NCI-H748 treated with DMSO at 0.1 percent for 48 hours (cell line): ENCODE measurements around the gene STARD5.
"Not testable (repeated sequence)": the region's sequence is repeated elsewhere in the genome, so short reads cannot be mapped to it uniquely, and the experiment has no call there.

Source experiments
- DNase-seq: peaks from one replicate; lab custom pipeline; 2025; lab: John Stamatoyannopoulos, UW

The STARD5 gene

GRCh38 chr15:81323944-81324881, at the start of gene STARD5:
Gene STARD5 (minus strand): TSS chr15:81324141. CDS start chr15:81324099, 42 bp downstream.
- DNase-seq, result peak; percentile 90

GRCh38 chr15:81373176-81373575, 49.2 kb upstream of the STARD5 start:
- no peak for DNase-seq

- no peak for DNase-seq
Observed at GRCh38 chr15:81372575-81372974, 48.6 kb upstream of the STARD5 start.

- DNase-seq, result no peak
Observed at GRCh38 chr15:81363718-81364500, 40.0 kb upstream of the STARD5 start.

- DNase-seq, result no peak
Observed at GRCh38 chr15:81363276-81363675, 39.3 kb upstream of the STARD5 start.

GRCh38 chr15:81362790-81363189, 38.8 kb upstream of the STARD5 start:
- DNase-seq, result no peak

GRCh38 chr15:81361891-81362290, 38.0 kb upstream of the STARD5 start:
- DNase-seq, result no peak

GRCh38 chr15:81360491-81360890, 36.5 kb upstream of the STARD5 start:
- no peak for DNase-seq

GRCh38 chr15:81358248-81358647, 34.3 kb upstream of the STARD5 start:
- DNase-seq, result no peak

GRCh38 chr15:81357180-81357686, 33.3 kb upstream of the STARD5 start:
- no peak for DNase-seq

GRCh38 chr15:81356252-81356651, 32.3 kb upstream of the STARD5 start:
- no peak for DNase-seq

GRCh38 chr15:81351651-81352050, 27.7 kb upstream of the STARD5 start:
- no peak for DNase-seq

GRCh38 chr15:81349271-81349670, 25.3 kb upstream of the STARD5 start:
- no peak for DNase-seq

GRCh38 chr15:81348691-81349090, 24.8 kb upstream of the STARD5 start:
- not testable (repeated sequence) for DNase-seq

GRCh38 chr15:81347910-81348309, 24.0 kb upstream of the STARD5 start:
- DNase-seq, result no peak

GRCh38 chr15:81346611-81347010, 22.7 kb upstream of the STARD5 start:
- no peak for DNase-seq

GRCh38 chr15:81343371-81343770, 19.4 kb upstream of the STARD5 start:
- DNase-seq, result no peak

GRCh38 chr15:81341351-81341750, 17.4 kb upstream of the STARD5 start:
- DNase-seq, result no peak

- no peak for DNase-seq
Observed at GRCh38 chr15:81339851-81340250, 15.9 kb upstream of the STARD5 start.

GRCh38 chr15:81339321-81339720, 15.4 kb upstream of the STARD5 start:
- DNase-seq, result no peak

- no peak for DNase-seq
Observed at GRCh38 chr15:81338170-81339007, 14.4 kb upstream of the STARD5 start.

GRCh38 chr15:81337713-81338157, 13.8 kb upstream of the STARD5 start:
- no peak for DNase-seq
